HepG2 (cell line): Measurements from ENCODE around the gene CEBPG. TPM values are rescaled to one million over a fixed set of nuclear protein-coding genes. Genes with fewer than 3 reads are reported as not detected.

ENCODE experiments used
- ARNTL ChIP-seq: sonication (generic); formaldehyde crosslinking; IDR thresholded peaks from 2 replicates; pipeline ENCODE4 v1.4.0; 2020; ENCODE audit warnings: mild to moderate bottlenecking, missing genetic modification reagents
- KLF16 ChIP-seq, 2 experiments: sonication (generic) in 1 of 2; formaldehyde crosslinking in 1 of 2; IDR thresholded peaks; 2 replicates each; pipeline versions ENCODE4 v1.6.1 to v1.8.0; 2016 to 2023; ENCODE audit warnings: missing genetic modification reagents in 2 of 2, missing compliant biosample characterization in 1 of 2
- MEIS1 ChIP-seq: sonication (generic); formaldehyde crosslinking; IDR thresholded peaks from 2 replicates; pipeline ENCODE4 v1.9.0; 2021; ENCODE audit warnings: mild to moderate bottlenecking, missing genetic modification reagents, moderate library complexity, borderline replicate concordance
- PPARG ChIP-seq: conservative IDR thresholded peaks from 2 replicates; pipeline ENCODE4 v1.6.1; 2016; ENCODE audit warnings: missing biosample characterization, missing genetic modification reagents
- TEAD3 ChIP-seq: optimal IDR thresholded peaks from 2 replicates; pipeline ENCODE3; 2016; ENCODE audit warnings: borderline replicate concordance
- ZC3H13 ChIP-seq: sonication (generic); formaldehyde crosslinking; IDR thresholded peaks from 2 replicates; pipeline ENCODE4 v1.8.1; 2023; ENCODE audit warnings: mild to moderate bottlenecking, missing genetic modification reagents, moderate library complexity
- ZNF333 ChIP-seq: sonication (generic); formaldehyde crosslinking; IDR thresholded peaks from 2 replicates; pipeline ENCODE4 v1.4.0; 2020; ENCODE audit warnings: mild to moderate bottlenecking, missing genetic modification reagents, borderline replicate concordance
- ZNF350 ChIP-seq: sonication (generic); formaldehyde crosslinking; IDR thresholded peaks from 2 replicates; pipeline ENCODE4 v1.4.0; 2020; ENCODE audit warnings: mild to moderate bottlenecking, low read depth, missing genetic modification reagents, borderline replicate concordance
- ZNF577 ChIP-seq: sonication (generic); formaldehyde crosslinking; IDR thresholded peaks from 2 replicates; pipeline ENCODE4 v1.4.0; 2020; ENCODE audit warnings: mild to moderate bottlenecking, low read depth, missing genetic modification reagents, borderline replicate concordance
- ZNF629 ChIP-seq: sonication (generic); formaldehyde crosslinking; conservative IDR thresholded peaks from 2 replicates; pipeline ENCODE4 v1.5.0; 2020; ENCODE audit warnings: missing genetic modification reagents
- polyA plus RNA-seq, 8 experiments: library from polyadenylated mRNA; depleted of rRNA in 3 of 8; stranded (reverse) in 7 of 8; unstranded in 1 of 8; fragments of >200 nt; fragmentation: Illumina TruSeq in 4 of 8; extraction: Trizol in 4 of 8; gene quantifications; 2 replicates each; pipeline versions ENCODE4 v1.2.1 to v1.2.3, GENCODE V29; 2011 to 2016; ENCODE audit warnings: low read depth in 4 of 8, missing spikeins in 1 of 8, mixed read lengths in 1 of 8; ENCODE audit not compliant: insufficient read depth in 1 of 8
- total RNA-seq, 5 experiments: library from RNA; depleted of rRNA; stranded (reverse); fragments of >200 nt; fragmentation: Illumina TruSeq; extraction: Trizol; gene quantifications; 2 replicates each; pipeline ENCODE4 v1.2.3, GENCODE V29; 2016; ENCODE audit warnings: low read depth in 1 of 5
- TF ChIP-seq, protein P1 (sequence below): sonication (generic); formaldehyde crosslinking; IDR thresholded peaks from 2 replicates; pipeline ENCODE4 v1.5.0; 2020; ENCODE audit warnings: mild to moderate bottlenecking, missing genetic modification reagents, borderline replicate concordance
- TF ChIP-seq, protein P2 (sequence below): sonication (generic); formaldehyde crosslinking; IDR thresholded peaks from 2 replicates; pipeline ENCODE4 v1.5.0; 2020; ENCODE audit warnings: mild to moderate bottlenecking, missing genetic modification reagents
- TF ChIP-seq, protein P3 (sequence below): IDR thresholded peaks from 2 replicates; pipeline ENCODE4 v1.6.1; 2016
- TF ChIP-seq, protein P4 (sequence below): IDR thresholded peaks from 2 replicates; pipeline ENCODE4 v1.6.1; 2016; ENCODE audit warnings: low read depth, missing genetic modification reagents, missing compliant biosample characterization
- TF ChIP-seq, protein P5 (sequence below): sonication (generic); IDR thresholded peaks from 2 replicates; pipeline ENCODE4 v1.6.1; 2016; ENCODE audit warnings: low read depth, borderline replicate concordance

The CEBPG gene
- total and polyA plus RNA-seq, 2 of the 13 experiments (the other 11 are each of a cell fraction or from before 2014, with no cell fraction given) = 25.7 to 34.3 TPM

DNA sequence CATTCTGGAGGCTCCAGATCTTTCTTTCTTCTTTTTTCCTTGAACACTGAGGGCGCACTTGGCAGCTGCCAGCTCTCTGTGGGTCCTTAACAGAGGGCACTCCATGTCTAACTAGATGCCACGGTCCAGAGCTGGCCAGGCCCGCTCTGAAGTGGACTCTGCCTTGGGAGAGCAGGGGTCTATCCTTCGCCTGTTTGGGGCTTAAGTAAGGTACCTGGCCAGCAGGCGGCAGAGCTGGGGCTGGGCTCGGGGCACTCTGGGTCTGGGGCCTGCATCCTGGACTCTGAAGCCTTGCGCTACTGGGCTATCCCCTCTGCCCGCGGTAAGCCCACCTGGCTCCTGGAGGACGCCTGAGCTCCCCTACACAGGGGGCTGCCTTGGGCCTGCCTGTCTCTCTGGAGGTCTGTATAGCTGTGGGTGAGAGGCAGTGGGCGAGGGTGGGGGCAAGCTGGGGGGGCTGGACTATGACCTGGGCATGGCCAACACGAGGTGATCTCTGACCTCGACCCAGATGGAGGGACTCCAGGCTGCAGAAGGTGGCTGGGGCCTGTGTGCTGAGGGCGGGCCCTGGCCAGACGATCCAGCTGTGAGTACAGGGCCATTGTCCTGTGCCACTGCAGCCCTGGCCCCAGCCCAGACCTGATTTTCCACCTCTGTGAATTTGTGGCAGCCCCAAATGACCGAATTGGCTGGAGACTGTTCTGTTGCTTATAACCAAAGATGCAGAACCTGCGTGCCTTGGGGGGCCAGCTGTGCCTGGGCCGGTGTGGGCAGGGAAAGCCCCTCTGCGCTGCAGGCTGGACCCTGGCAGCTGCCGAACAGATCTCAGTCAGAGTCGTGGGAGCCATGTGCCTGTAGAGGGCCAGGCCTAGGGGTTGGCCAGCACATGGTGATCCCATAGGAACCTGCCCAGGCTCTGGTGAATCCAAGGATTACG lies 26.5 kb downstream of the CEBPG start (continued):
- TF ChIP-seq, protein P1, sequence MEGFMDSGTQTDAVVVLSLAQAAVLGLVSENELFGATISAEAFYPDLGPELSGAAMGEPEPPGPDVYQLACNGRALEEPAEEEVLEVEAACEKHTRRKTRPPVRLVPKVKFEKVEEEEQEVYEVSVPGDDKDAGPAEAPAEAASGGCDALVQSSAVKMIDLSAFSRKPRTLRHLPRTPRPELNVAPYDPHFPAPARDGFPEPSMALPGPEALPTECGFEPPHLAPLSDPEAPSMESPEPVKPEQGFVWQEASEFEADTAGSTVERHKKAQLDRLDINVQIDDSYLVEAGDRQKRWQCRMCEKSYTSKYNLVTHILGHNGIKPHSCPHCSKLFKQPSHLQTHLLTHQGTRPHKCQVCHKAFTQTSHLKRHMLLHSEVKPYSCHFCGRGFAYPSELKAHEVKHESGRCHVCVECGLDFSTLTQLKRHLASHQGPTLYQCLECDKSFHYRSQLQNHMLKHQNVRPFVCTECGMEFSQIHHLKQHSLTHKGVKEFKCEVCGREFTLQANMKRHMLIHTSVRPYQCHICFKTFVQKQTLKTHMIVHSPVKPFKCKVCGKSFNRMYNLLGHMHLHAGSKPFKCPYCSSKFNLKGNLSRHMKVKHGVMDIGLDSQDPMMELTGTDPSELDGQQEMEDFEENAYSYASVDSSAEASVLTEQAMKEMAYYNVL = 0 out of 2 replicates have a peak, but pooled peaks have one; percentile 46
- TF ChIP-seq, protein P2, sequence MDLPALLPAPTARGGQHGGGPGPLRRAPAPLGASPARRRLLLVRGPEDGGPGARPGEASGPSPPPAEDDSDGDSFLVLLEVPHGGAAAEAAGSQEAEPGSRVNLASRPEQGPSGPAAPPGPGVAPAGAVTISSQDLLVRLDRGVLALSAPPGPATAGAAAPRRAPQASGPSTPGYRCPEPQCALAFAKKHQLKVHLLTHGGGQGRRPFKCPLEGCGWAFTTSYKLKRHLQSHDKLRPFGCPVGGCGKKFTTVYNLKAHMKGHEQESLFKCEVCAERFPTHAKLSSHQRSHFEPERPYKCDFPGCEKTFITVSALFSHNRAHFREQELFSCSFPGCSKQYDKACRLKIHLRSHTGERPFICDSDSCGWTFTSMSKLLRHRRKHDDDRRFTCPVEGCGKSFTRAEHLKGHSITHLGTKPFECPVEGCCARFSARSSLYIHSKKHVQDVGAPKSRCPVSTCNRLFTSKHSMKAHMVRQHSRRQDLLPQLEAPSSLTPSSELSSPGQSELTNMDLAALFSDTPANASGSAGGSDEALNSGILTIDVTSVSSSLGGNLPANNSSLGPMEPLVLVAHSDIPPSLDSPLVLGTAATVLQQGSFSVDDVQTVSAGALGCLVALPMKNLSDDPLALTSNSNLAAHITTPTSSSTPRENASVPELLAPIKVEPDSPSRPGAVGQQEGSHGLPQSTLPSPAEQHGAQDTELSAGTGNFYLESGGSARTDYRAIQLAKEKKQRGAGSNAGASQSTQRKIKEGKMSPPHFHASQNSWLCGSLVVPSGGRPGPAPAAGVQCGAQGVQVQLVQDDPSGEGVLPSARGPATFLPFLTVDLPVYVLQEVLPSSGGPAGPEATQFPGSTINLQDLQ = peak; percentile 38; the same call in 1 of the 2 replicates
- TF ChIP-seq ARNTL (peak; percentile 80), MEIS1 (CRISPR knock-in tag) (peak; percentile 26; the same call in 1 of the 2 replicates), ZNF350 (CRISPR knock-in tag) (no peak), ZNF577 (CRISPR knock-in tag) (no peak), PPARG (CRISPR knock-in tag) (0 out of 2 replicates have a peak, but pooled peaks have one; percentile 29), ZC3H13 (CRISPR knock-in tag) (0 out of 2 replicates have a peak, but pooled peaks have one; percentile 38), ZNF333 (no peak), KLF16 (CRISPR knock-in tag; IDR thresholded peaks at IDR 0.05) (0 out of 4 replicates have a peak, but pooled peaks of 1 of the 2 experiments have one; percentile 32), ZNF629 (no peak; the same call in 1 of the 2 replicates), TEAD3 (CRISPR knock-in tag) (peak; percentile 50)
- TF ChIP-seq, protein P3, sequence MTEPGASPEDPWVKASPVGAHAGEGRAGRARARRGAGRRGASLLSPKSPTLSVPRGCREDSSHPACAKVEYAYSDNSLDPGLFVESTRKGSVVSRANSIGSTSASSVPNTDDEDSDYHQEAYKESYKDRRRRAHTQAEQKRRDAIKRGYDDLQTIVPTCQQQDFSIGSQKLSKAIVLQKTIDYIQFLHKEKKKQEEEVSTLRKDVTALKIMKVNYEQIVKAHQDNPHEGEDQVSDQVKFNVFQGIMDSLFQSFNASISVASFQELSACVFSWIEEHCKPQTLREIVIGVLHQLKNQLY (CRISPR knock-in tag) = peak; percentile 51; the same call in 1 of the 2 replicates
- TF ChIP-seq, protein P4, sequence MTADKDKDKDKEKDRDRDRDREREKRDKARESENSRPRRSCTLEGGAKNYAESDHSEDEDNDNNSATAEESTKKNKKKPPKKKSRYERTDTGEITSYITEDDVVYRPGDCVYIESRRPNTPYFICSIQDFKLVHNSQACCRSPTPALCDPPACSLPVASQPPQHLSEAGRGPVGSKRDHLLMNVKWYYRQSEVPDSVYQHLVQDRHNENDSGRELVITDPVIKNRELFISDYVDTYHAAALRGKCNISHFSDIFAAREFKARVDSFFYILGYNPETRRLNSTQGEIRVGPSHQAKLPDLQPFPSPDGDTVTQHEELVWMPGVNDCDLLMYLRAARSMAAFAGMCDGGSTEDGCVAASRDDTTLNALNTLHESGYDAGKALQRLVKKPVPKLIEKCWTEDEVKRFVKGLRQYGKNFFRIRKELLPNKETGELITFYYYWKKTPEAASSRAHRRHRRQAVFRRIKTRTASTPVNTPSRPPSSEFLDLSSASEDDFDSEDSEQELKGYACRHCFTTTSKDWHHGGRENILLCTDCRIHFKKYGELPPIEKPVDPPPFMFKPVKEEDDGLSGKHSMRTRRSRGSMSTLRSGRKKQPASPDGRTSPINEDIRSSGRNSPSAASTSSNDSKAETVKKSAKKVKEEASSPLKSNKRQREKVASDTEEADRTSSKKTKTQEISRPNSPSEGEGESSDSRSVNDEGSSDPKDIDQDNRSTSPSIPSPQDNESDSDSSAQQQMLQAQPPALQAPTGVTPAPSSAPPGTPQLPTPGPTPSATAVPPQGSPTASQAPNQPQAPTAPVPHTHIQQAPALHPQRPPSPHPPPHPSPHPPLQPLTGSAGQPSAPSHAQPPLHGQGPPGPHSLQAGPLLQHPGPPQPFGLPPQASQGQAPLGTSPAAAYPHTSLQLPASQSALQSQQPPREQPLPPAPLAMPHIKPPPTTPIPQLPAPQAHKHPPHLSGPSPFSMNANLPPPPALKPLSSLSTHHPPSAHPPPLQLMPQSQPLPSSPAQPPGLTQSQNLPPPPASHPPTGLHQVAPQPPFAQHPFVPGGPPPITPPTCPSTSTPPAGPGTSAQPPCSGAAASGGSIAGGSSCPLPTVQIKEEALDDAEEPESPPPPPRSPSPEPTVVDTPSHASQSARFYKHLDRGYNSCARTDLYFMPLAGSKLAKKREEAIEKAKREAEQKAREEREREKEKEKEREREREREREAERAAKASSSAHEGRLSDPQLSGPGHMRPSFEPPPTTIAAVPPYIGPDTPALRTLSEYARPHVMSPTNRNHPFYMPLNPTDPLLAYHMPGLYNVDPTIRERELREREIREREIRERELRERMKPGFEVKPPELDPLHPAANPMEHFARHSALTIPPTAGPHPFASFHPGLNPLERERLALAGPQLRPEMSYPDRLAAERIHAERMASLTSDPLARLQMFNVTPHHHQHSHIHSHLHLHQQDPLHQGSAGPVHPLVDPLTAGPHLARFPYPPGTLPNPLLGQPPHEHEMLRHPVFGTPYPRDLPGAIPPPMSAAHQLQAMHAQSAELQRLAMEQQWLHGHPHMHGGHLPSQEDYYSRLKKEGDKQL = 0 out of 2 replicates have a peak, but pooled peaks have one; percentile 23
- TF ChIP-seq, protein P5, sequence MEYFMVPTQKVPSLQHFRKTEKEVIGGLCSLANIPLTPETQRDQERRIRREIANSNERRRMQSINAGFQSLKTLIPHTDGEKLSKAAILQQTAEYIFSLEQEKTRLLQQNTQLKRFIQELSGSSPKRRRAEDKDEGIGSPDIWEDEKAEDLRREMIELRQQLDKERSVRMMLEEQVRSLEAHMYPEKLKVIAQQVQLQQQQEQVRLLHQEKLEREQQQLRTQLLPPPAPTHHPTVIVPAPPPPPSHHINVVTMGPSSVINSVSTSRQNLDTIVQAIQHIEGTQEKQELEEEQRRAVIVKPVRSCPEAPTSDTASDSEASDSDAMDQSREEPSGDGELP = peak; percentile 87; the same call in 1 of the 2 replicates
